Measurements from ENCODE around the gene LSM14A.

- no peak for TF ChIP-seq CEBPB (IDR thresholded peaks at IDR 0.05)
- TF ChIP-seq EP300 (IDR thresholded peaks at IDR 0.05; ENCODE audit: borderline replicate concordance): no peak
- no peak for TF ChIP-seq EGR1 (IDR thresholded peaks at IDR 0.05)
- TF ChIP-seq RAD21 (IDR thresholded peaks at IDR 0.05; ENCODE audit: low read depth): no peak
- no peak for TF ChIP-seq MAX (IDR thresholded peaks at IDR 0.05)
- no peak for TF ChIP-seq CREB1 (IDR thresholded peaks at IDR 0.05; ENCODE audit: low read depth)
- TF ChIP-seq REST (IDR thresholded peaks at IDR 0.05; ENCODE audit: low read depth): no peak
- no peak for TF ChIP-seq YY1 (IDR thresholded peaks at IDR 0.05; ENCODE audit: low read depth)
- no peak for TF ChIP-seq NFIC (IDR thresholded peaks at IDR 0.05)
Observed at GRCh38 chr19:34260771-34261173, 88.5 kb downstream of the LSM14A start.
